ENCODE measurements around the gene SQSTM1. TPM values are rescaled to one million over a fixed set of nuclear protein-coding genes. Genes with fewer than 3 reads are reported as not detected.
A peak's percentile ranks its signal among the peaks of the same experiment; 100 is the strongest.

Gene SQSTM1
- polyA plus RNA-seq, 1 of the 3 experiments (the other 2 are of a cell fraction), result 181 TPM

GRCh38 chr5:179816796-179817469 lies 3.8 kb upstream of the SQSTM1 start:
- TF ChIP-seq CHD2 (IDR thresholded peaks at IDR 0.05; ENCODE audit: low read length, partially characterized antibody) (no peak), EZH2phosphoT487 (IDR thresholded peaks at IDR 0.05; ENCODE audit: borderline replicate concordance, low read depth) (no peak), TEAD4 (IDR thresholded peaks at IDR 0.05; ENCODE audit: borderline replicate concordance, insufficient read depth) (no peak), FOXM1 (IDR thresholded peaks at IDR 0.05; ENCODE audit: low read depth) (no peak), YY1 (IDR thresholded peaks at IDR 0.05; ENCODE audit: low read depth) (no peak)
- TF ChIP-seq, protein P1, sequence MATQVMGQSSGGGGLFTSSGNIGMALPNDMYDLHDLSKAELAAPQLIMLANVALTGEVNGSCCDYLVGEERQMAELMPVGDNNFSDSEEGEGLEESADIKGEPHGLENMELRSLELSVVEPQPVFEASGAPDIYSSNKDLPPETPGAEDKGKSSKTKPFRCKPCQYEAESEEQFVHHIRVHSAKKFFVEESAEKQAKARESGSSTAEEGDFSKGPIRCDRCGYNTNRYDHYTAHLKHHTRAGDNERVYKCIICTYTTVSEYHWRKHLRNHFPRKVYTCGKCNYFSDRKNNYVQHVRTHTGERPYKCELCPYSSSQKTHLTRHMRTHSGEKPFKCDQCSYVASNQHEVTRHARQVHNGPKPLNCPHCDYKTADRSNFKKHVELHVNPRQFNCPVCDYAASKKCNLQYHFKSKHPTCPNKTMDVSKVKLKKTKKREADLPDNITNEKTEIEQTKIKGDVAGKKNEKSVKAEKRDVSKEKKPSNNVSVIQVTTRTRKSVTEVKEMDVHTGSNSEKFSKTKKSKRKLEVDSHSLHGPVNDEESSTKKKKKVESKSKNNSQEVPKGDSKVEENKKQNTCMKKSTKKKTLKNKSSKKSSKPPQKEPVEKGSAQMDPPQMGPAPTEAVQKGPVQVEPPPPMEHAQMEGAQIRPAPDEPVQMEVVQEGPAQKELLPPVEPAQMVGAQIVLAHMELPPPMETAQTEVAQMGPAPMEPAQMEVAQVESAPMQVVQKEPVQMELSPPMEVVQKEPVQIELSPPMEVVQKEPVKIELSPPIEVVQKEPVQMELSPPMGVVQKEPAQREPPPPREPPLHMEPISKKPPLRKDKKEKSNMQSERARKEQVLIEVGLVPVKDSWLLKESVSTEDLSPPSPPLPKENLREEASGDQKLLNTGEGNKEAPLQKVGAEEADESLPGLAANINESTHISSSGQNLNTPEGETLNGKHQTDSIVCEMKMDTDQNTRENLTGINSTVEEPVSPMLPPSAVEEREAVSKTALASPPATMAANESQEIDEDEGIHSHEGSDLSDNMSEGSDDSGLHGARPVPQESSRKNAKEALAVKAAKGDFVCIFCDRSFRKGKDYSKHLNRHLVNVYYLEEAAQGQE (IDR thresholded peaks at IDR 0.05; ENCODE audit: low read depth, low read length), result no peak
- ChIA-PET CTCF (no interaction called here), POLR2A (no interaction called here)
- H3K4me2 ChIP-seq, result no peak overlapping the region
- no peak overlapping the region for H3K27ac ChIP-seq (ENCODE audit: low read depth in 2 of 2, low read length in 1 of 2)
- no peak overlapping the region for H2AFZ ChIP-seq (ENCODE audit: low read depth)
- no peak overlapping the region for H3K9ac ChIP-seq
- H3K4me3 ChIP-seq (ENCODE audit: low read depth in 2 of 2, low read length in 1 of 2), result no peak overlapping the region
- WGBS (ENCODE audit: low lambda C conversion rate), result 85% methylated on average over 40 of the region's 72 CpGs
- peaks cover 14 to 27% of the 10 kb centered on the region in 2 experiments for H3K4me1 ChIP-seq (ENCODE audit: control insufficient read depth in 1 of 2, insufficient read depth in 2 of 2, low read depth in 1 of 2, low read length in 1 of 2)
- no peaks in the 10 kb centered on the region for H3K27me3 ChIP-seq (ENCODE audit: insufficient read depth)
- peaks cover 10% of the 10 kb centered on the region for H3F3A ChIP-seq (replicated peaks; ENCODE audit: insufficient read depth)
- H3K9me3 ChIP-seq, result no peaks in the 10 kb centered on the region
- DNase-seq, result no peak
- peaks cover 17% of the 10 kb centered on the region for H3K79me2 ChIP-seq (ENCODE audit: insufficient read depth)
- peaks cover 5 to 15% of the 10 kb centered on the region in 2 experiments for H3K36me3 ChIP-seq (replicated peaks in 1 of 2; ENCODE audit: control insufficient read depth in 1 of 2, insufficient read depth in 2 of 2, low read length in 1 of 2)
- H4K20me1 ChIP-seq (ENCODE audit: insufficient read depth), result peaks cover 9% of the 10 kb centered on the region
- H3K9me2 ChIP-seq, result no peaks in the 10 kb centered on the region

DNA sequence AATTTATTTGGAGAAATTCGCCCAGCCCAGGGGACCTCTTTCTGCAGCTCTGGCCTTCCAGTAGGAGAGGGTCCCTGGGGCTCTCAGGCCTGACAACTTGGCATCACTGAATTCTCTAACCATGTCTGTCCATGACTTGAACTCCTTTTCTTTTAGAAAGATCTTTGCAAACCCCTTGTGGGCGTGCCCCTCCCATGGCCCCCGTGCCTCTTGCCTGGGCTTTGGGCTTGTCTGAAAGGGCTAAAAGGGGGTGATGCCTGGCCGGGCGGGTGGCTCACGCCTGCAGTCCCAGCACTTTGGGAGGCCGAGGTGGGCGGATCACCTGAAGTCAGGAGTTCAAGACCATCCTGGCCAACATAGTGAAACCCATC lies 3.2 kb upstream of the SQSTM1 start:
- no peak for TF ChIP-seq NFIC (IDR thresholded peaks at IDR 0.05; ENCODE audit: borderline replicate concordance)
- no peak for TF ChIP-seq CHD2 (IDR thresholded peaks at IDR 0.05; ENCODE audit: low read length, partially characterized antibody)
- TF ChIP-seq RCOR1 (IDR thresholded peaks at IDR 0.05; ENCODE audit: low read length), result no peak
- no peak for TF ChIP-seq GABPA (IDR thresholded peaks at IDR 0.05; ENCODE audit: low read depth)
- no peak for TF ChIP-seq PBX3 (IDR thresholded peaks at IDR 0.05)
- TF ChIP-seq ELF1 (IDR thresholded peaks at IDR 0.05), result no peak
- no peak for TF ChIP-seq TAF1 (IDR thresholded peaks at IDR 0.05; ENCODE audit: borderline replicate concordance, low read depth, low read length)
- TF ChIP-seq, protein P1 (IDR thresholded peaks at IDR 0.05; ENCODE audit: low read depth, low read length), result no peak
- TF ChIP-seq YY1 (IDR thresholded peaks at IDR 0.05; ENCODE audit: low read depth), result no peak
- TF ChIP-seq MEF2A (IDR thresholded peaks at IDR 0.05; ENCODE audit: borderline replicate concordance, low read depth), result no peak
- TF ChIP-seq CTCF (IDR thresholded peaks at IDR 0.05), result no peak
- TF ChIP-seq FOSL2 (IDR thresholded peaks at IDR 0.05; ENCODE audit: borderline replicate concordance, low read depth), result no peak
- Histone ChIP-seq H3K36me3 (replicated peaks in 1 of 2; ENCODE audit: control insufficient read depth in 1 of 2, insufficient read depth in 2 of 2, low read length in 1 of 2) (peaks cover 6 to 13% of the 10 kb centered on the region in 2 experiments), H3K79me2 (ENCODE audit: insufficient read depth) (peaks cover 23% of the 10 kb centered on the region), H3K4me3 (ENCODE audit: low read depth in 2 of 2, low read length in 1 of 2) (no peak overlapping the region), H4K20me1 (ENCODE audit: insufficient read depth) (peaks cover 15% of the 10 kb centered on the region), H3K27ac (ENCODE audit: low read depth in 2 of 2, low read length in 1 of 2) (peak overlapping the region in 1 of 2 experiments; percentile 94; a peak in 1 of 4 replicates), H3K4me1 (ENCODE audit: control insufficient read depth in 1 of 2, insufficient read depth in 2 of 2, low read depth in 1 of 2, low read length in 1 of 2) (peaks cover 16 to 32% of the 10 kb centered on the region in 2 experiments), H3K9me2 (no peaks in the 10 kb centered on the region), H2AFZ (ENCODE audit: low read depth) (no peak overlapping the region), H3F3A (replicated peaks; ENCODE audit: insufficient read depth) (peaks cover 10% of the 10 kb centered on the region), H3K4me2 (no peak overlapping the region), H3K27me3 (ENCODE audit: insufficient read depth) (no peaks in the 10 kb centered on the region), H3K9me3 (no peaks in the 10 kb centered on the region), H3K9ac (no peak overlapping the region)
- 98% methylated on average over 7 of the region's 8 CpGs for WGBS (ENCODE audit: low lambda C conversion rate)
- DNase-seq, result no peak
- ChIA-PET CTCF (no interaction called here), POLR2A (no interaction called here)

All from SK-N-SH (cell line).